Measurements from ENCODE around the gene SELENBP1.

- no peak for TF ChIP-seq BHLHE40 (IDR thresholded peaks at IDR 0.05; ENCODE audit: borderline replicate concordance)
- no peak for TF ChIP-seq SUZ12 (IDR thresholded peaks at IDR 0.05)
- TF ChIP-seq FOXM1 (IDR thresholded peaks at IDR 0.05; ENCODE audit: borderline replicate concordance) = no peak
- TF ChIP-seq SP1 (IDR thresholded peaks at IDR 0.05) = no peak
- no peak for TF ChIP-seq PKNOX1 (IDR thresholded peaks at IDR 0.05)
- TF ChIP-seq L3MBTL2 (conservative IDR thresholded peaks at IDR 0.05) = no peak
- no peak for TF ChIP-seq FOXK2 (IDR thresholded peaks at IDR 0.05)
- TF ChIP-seq FOXA1 (IDR thresholded peaks at IDR 0.05) = no peak
- TF ChIP-seq HDGF (IDR thresholded peaks at IDR 0.05; ENCODE audit: borderline replicate concordance) = no peak
- TF ChIP-seq TARDBP (IDR thresholded peaks at IDR 0.05) = no peak
- TF ChIP-seq ELF4 (IDR thresholded peaks at IDR 0.05) = no peak
- no peak for TF ChIP-seq NFRKB (IDR thresholded peaks at IDR 0.05)
- TF ChIP-seq LEF1 (IDR thresholded peaks at IDR 0.05; ENCODE audit: borderline replicate concordance) = no peak
- TF ChIP-seq ARNT (IDR thresholded peaks at IDR 0.05) = no peak
Observed at GRCh38 chr1:151364996-151365395, 7.5 kb downstream of the SELENBP1 start.

All from HEK293T (cell line).